Neutrophil (primary cell): ENCODE results near the gene AJUBA.

Source experiments
- H3K27ac ChIP-seq: fragments of 200-600 bp; sonication (generic); 2 replicates; pipeline ENCODE4 v1.5.1; 2016; ENCODE audit warnings: mild to moderate bottlenecking, moderate library complexity
- H3K27me3 ChIP-seq: fragments of 200-600 bp; sonication (generic); 2 replicates; pipeline ENCODE4 v1.6.0; 2016; ENCODE audit warnings: mild to moderate bottlenecking
- H3K36me3 ChIP-seq: fragments of 200-600 bp; sonication (generic); 2 replicates; pipeline ENCODE4 v1.5.1; 2017
- H3K4me1 ChIP-seq, 2 experiments: fragments of 200-600 bp in 1 of 2; sonication (generic) in 1 of 2; 1 replicate in 1 of 2; 2 replicates in 1 of 2; pipeline versions ENCODE4 v1.5.1 to v1.6.1; 2013 to 2016; ENCODE audit warnings: low read depth in 1 of 2, low read length in 1 of 2, mild to moderate bottlenecking in 1 of 2, moderate library complexity in 1 of 2; ENCODE audit not compliant: control insufficient read depth in 1 of 2, insufficient read depth in 1 of 2
- H3K4me3 ChIP-seq, 2 experiments: fragments of 200-600 bp in 1 of 2; sonication (generic) in 1 of 2; 1 replicate in 1 of 2; 2 replicates in 1 of 2; pipeline ENCODE4 v1.5.1; 2013 to 2016; ENCODE audit warnings: low read depth in 1 of 2, low read length in 1 of 2, mild to moderate bottlenecking in 1 of 2, moderate library complexity in 1 of 2
- H3K9me3 ChIP-seq: fragments of 200-600 bp; sonication (generic); 2 replicates; pipeline ENCODE4 v1.5.1; 2016
- CTCF ChIP-seq: fragments of 200-600 bp; sonication (generic); IDR thresholded peaks from 2 replicates; pipeline ENCODE4 v1.5.1; 2016; ENCODE audit warnings: antibody characterized with exemption

Gene AJUBA

GRCh38 chr14:22982477-22983245 is at the start of gene AJUBA:
TSS of gene AJUBA (minus strand) at chr14:22982551. CDS start at chr14:22982266, 285 bp downstream.
- Histone ChIP-seq H3K27me3 (peaks cover 57% of the 10 kb centered on the region), H3K4me1 (peaks cover 27 to 36% of the 10 kb centered on the region in 2 experiments), H3K9me3 (no peaks in the 10 kb centered on the region), H3K36me3 (peaks cover 9% of the 10 kb centered on the region), H3K27ac (no peak within 1 kb of the TSS), H3K4me3 (peak within 1 kb of the TSS; percentile 65 to 78)
- TF ChIP-seq CTCF, result no peak

- H3K4me1 ChIP-seq, result peaks cover 14 to 20% of the 10 kb centered on the region in 2 experiments
- no peaks in the 10 kb centered on the region for H3K9me3 ChIP-seq
- no peak for TF ChIP-seq CTCF
- H3K4me3 ChIP-seq, result no peak overlapping the region
- no peaks in the 10 kb centered on the region for H3K27me3 ChIP-seq
- no peak overlapping the region for H3K27ac ChIP-seq
- H3K36me3 ChIP-seq, result peaks cover 9% of the 10 kb centered on the region
These were observed 48.6 kb upstream of the AJUBA start for GRCh38 chr14:23030936-23031335.

GRCh38 chr14:23028799-23029198 is 46.4 kb upstream of the AJUBA start:
- H3K27ac ChIP-seq, result no peak overlapping the region
- H3K4me3 ChIP-seq, result no peak overlapping the region
- peaks cover 9% of the 10 kb centered on the region for H3K36me3 ChIP-seq
- no peaks in the 10 kb centered on the region for H3K27me3 ChIP-seq
- no peaks in the 10 kb centered on the region for H3K9me3 ChIP-seq
- no peak for TF ChIP-seq CTCF
- H3K4me1 ChIP-seq, result peaks cover 8 to 19% of the 10 kb centered on the region in 2 experiments

- Histone ChIP-seq H3K9me3 (no peaks in the 10 kb centered on the region), H3K4me3 (no peak overlapping the region), H3K27me3 (no peaks in the 10 kb centered on the region), H3K27ac (no peak overlapping the region), H3K4me1 (peaks cover 8 to 17% of the 10 kb centered on the region in 2 experiments), H3K36me3 (no peaks in the 10 kb centered on the region)
- no peak for TF ChIP-seq CTCF
These were observed 42.9 kb upstream of the AJUBA start for GRCh38 chr14:23025151-23025814.

GRCh38 chr14:23024612-23025075 is 42.3 kb upstream of the AJUBA start:
- Histone ChIP-seq H3K4me3 (no peak overlapping the region), H3K9me3 (no peaks in the 10 kb centered on the region), H3K4me1 (peaks cover 8 to 17% of the 10 kb centered on the region in 2 experiments), H3K36me3 (no peaks in the 10 kb centered on the region), H3K27me3 (no peaks in the 10 kb centered on the region), H3K27ac (no peak overlapping the region)
- TF ChIP-seq CTCF, result no peak
